ENCODE data around the gene TRAPPC3.

DNA sequence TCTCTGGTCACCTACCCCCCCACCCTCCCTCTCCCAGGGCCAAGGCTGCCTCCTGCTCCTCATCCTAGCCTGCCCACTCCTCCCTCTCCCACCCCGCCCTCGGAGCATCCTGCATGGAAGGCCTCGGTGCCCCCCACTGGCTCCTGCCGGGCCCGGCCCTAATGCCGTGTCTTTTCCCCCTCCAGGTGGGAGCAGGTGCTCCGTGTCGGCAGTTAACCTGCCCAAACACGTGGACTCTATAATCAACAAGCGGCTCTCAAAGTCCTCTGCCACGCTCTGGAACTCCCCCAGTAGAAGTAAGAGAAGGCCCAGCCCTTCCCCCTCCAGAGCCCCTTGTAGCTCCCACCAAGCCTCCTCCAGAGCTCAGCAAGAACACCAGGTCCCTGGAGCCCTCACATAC is 25.4 kb upstream of the TRAPPC3 start:
- TF ChIP-seq POLR2AphosphoS5 (IDR thresholded peaks at IDR 0.05), result no peak
- TF ChIP-seq, protein P1, sequence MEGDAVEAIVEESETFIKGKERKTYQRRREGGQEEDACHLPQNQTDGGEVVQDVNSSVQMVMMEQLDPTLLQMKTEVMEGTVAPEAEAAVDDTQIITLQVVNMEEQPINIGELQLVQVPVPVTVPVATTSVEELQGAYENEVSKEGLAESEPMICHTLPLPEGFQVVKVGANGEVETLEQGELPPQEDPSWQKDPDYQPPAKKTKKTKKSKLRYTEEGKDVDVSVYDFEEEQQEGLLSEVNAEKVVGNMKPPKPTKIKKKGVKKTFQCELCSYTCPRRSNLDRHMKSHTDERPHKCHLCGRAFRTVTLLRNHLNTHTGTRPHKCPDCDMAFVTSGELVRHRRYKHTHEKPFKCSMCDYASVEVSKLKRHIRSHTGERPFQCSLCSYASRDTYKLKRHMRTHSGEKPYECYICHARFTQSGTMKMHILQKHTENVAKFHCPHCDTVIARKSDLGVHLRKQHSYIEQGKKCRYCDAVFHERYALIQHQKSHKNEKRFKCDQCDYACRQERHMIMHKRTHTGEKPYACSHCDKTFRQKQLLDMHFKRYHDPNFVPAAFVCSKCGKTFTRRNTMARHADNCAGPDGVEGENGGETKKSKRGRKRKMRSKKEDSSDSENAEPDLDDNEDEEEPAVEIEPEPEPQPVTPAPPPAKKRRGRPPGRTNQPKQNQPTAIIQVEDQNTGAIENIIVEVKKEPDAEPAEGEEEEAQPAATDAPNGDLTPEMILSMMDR (IDR thresholded peaks at IDR 0.05 in 8 of 11, conservative IDR thresholded peaks at IDR 0.05 in 3 of 11), result no peak
- TF ChIP-seq POLR2A (IDR thresholded peaks at IDR 0.05), result no peak
